Upper lobe of left lung (tissue), 6 donors: ENCODE data around the gene FMNL2. TPM values are rescaled to one million over a fixed set of nuclear protein-coding genes. Genes with fewer than 3 reads are reported as not detected.

Source experiments
- ATAC-seq, 2 donors: fragments of 200-7000 bp; cut with Tn5 transposase; one replicate each; pipeline ENCODE4 v1.9.1; 2022; ENCODE audit warnings: mild to moderate bottlenecking in 2 of 2, moderate library complexity in 2 of 2; ENCODE audit not compliant: low FRiP score in 2 of 2
- DNase-seq, 2 donors: peaks; one replicate each; pipeline ENCODE4 v3.0.0-alpha.2; 2019 to 2020
- H3K27ac ChIP-seq, 4 donors: fragments of 200-600 bp; sonication (generic); one replicate each; pipeline ENCODE4 v1.5.1; 2016 to 2019
- H3K27me3 ChIP-seq, 4 donors: fragments of 200-600 bp; sonication (generic); one replicate each; pipeline ENCODE4 v1.5.1; 2017 to 2019
- H3K36me3 ChIP-seq, 4 donors: fragments of 200-600 bp; sonication (generic); one replicate each; pipeline ENCODE4 v1.5.1; 2016 to 2019
- H3K4me1 ChIP-seq, 4 donors: fragments of 200-600 bp; sonication (generic); one replicate each; pipeline ENCODE4 v1.5.1; 2018 to 2019
- H3K4me3 ChIP-seq, 4 donors: fragments of 200-600 bp; sonication (generic); one replicate each; pipeline ENCODE4 v1.5.1; 2017 to 2019; ENCODE audit warnings: mild to moderate bottlenecking in 2 of 4, moderate library complexity in 1 of 4
- H3K9me3 ChIP-seq, 4 donors: fragments of 200-600 bp; sonication (generic); one replicate each; pipeline ENCODE4 v1.5.1; 2018 to 2019
- CTCF ChIP-seq, 6 experiments: fragments of 450-650 bp in 4 of 6; fragments of 200-600 bp in 2 of 6; sonication (generic) in 2 of 6; IDR thresholded peaks; one replicate each; pipeline ENCODE4 v1.5.1; 2016 to 2019; ENCODE audit warnings: antibody characterized with exemption in 6 of 6
- EP300 ChIP-seq, 4 donors: sonication (generic); formaldehyde crosslinking; IDR thresholded peaks; one replicate each; pipeline ENCODE4 v1.5.1; 2017; ENCODE audit warnings: antibody characterized with exemption in 4 of 4, control low read depth in 2 of 4
- POLR2A ChIP-seq, 4 donors: fragments of 450-650 bp; IDR thresholded peaks; one replicate each; pipeline ENCODE4 v1.5.1; 2016 to 2017; ENCODE audit warnings: antibody characterized with exemption in 4 of 4, mild to moderate bottlenecking in 2 of 4
- POLR2AphosphoS5 ChIP-seq, 2 donors: sonication (generic); formaldehyde crosslinking; IDR thresholded peaks; one replicate each; pipeline ENCODE4 v1.5.1; 2017; ENCODE audit warnings: antibody characterized with exemption in 2 of 2
- WGBS, 2 donors: methylation state at CpG; one replicate each; pipeline ENCODE4 v1.1.5; 2017 to 2018; 5-methylcytosine and 5-hydroxymethylcytosine counted together
- total RNA-seq, 6 donors: library from RNA; depleted of rRNA in 4 of 6; stranded (reverse); fragments of >200 nt in 4 of 6; gene quantifications; one replicate each; pipeline versions ENCODE4 v1.1.0 to v1.2.1, GENCODE V29; 2016 to 2021
- donor health status: DM: no; HTN: no; CAD: no; lungs with moderate emphysema.
- donor health status: DM: no; HTN: yes; CAD: no; lungs with severe emphysema.

FMNL2 gene
- total RNA-seq, 6 donors from 2014 or later = 49.9 to 160 (median 66.9) TPM

- Histone ChIP-seq H3K36me3 (no peaks in the 10 kb centered on the region), H3K9me3 (no peaks in the 10 kb centered on the region), H3K27me3 (no peaks in the 10 kb centered on the region), H3K4me1 (peaks cover 0 to 6% (median 0%) of the 10 kb centered on the region in 4 donors), H3K27ac (no peak overlapping the region), H3K4me3 (no peak overlapping the region)
- TF ChIP-seq CTCF (IDR thresholded peaks at IDR 0.05) (no peak), POLR2AphosphoS5 (IDR thresholded peaks at IDR 0.05) (no peak), EP300 (IDR thresholded peaks at IDR 0.05) (no peak), POLR2A (IDR thresholded peaks at IDR 0.05) (no peak)
- ATAC-seq = no peak
- DNase-seq = no peak
- WGBS, 2 donors = 46 to 48% methylated on average over 2 of the region's 2 CpGs
Observed at GRCh38 chr2:152550386-152550785, 215.4 kb downstream of the FMNL2 start.

GRCh38 chr2:152552888-152553287 lies 217.9 kb downstream of the FMNL2 start:
- ATAC-seq = no peak

GRCh38 chr2:152553518-152553917 lies 218.5 kb downstream of the FMNL2 start:
- H3K27ac ChIP-seq = no peak overlapping the region
- 94 to 100% methylated on average over 1 of the region's 1 CpG for WGBS, 2 donors

More at GRCh38 chr2:152552888-152553287, 217.9 kb downstream of the FMNL2 start:
- Histone ChIP-seq H3K9me3 (no peaks in the 10 kb centered on the region), H3K27ac (no peak overlapping the region), H3K4me3 (no peak overlapping the region), H3K36me3 (no peaks in the 10 kb centered on the region), H3K4me1 (peaks cover 0 to 4% (median 0%) of the 10 kb centered on the region in 4 donors), H3K27me3 (no peaks in the 10 kb centered on the region)
- 90 to 93% methylated on average over 1 of the region's 1 CpG for WGBS, 2 donors
- TF ChIP-seq EP300 (IDR thresholded peaks at IDR 0.05) = no peak
- TF ChIP-seq POLR2A (IDR thresholded peaks at IDR 0.05) = no peak
- no peak for TF ChIP-seq POLR2AphosphoS5 (IDR thresholded peaks at IDR 0.05)
- TF ChIP-seq CTCF (IDR thresholded peaks at IDR 0.05) = no peak
- no peak for DNase-seq

GRCh38 chr2:152555048-152555447 lies 220.1 kb downstream of the FMNL2 start:
- no peak overlapping the region for H3K27ac ChIP-seq
- no peak for TF ChIP-seq POLR2AphosphoS5 (IDR thresholded peaks at IDR 0.05)
- no peak for TF ChIP-seq CTCF (IDR thresholded peaks at IDR 0.05)
- TF ChIP-seq POLR2A (IDR thresholded peaks at IDR 0.05) = no peak
- no peak for TF ChIP-seq EP300 (IDR thresholded peaks at IDR 0.05)
- no peaks in the 10 kb centered on the region for H3K27me3 ChIP-seq
- 84 to 90% methylated on average over 2 of the region's 2 CpGs for WGBS, 2 donors
- no peak for ATAC-seq
- H3K36me3 ChIP-seq = peaks cover 0 to 10% (median 1%) of the 10 kb centered on the region in 4 donors
- DNase-seq = no peak
- H3K4me1 ChIP-seq = no peaks in the 10 kb centered on the region
- no peak overlapping the region for H3K4me3 ChIP-seq
- no peaks in the 10 kb centered on the region for H3K9me3 ChIP-seq

More at GRCh38 chr2:152553518-152553917, 218.5 kb downstream of the FMNL2 start:
- Histone ChIP-seq H3K36me3 (peaks cover 0 to under 1% (median 0%) of the 10 kb centered on the region in 4 donors), H3K4me3 (no peak overlapping the region), H3K27me3 (no peaks in the 10 kb centered on the region), H3K4me1 (no peaks in the 10 kb centered on the region), H3K9me3 (no peaks in the 10 kb centered on the region)
- ATAC-seq = no peak
- no peak for TF ChIP-seq CTCF (IDR thresholded peaks at IDR 0.05)
- DNase-seq = no peak

- Histone ChIP-seq H3K4me1 (no peaks in the 10 kb centered on the region), H3K27me3 (no peaks in the 10 kb centered on the region), H3K36me3 (peaks cover 0 to 17% (median 4%) of the 10 kb centered on the region in 4 donors), H3K4me3 (no peak overlapping the region), H3K9me3 (no peaks in the 10 kb centered on the region), H3K27ac (no peak overlapping the region)
- DNase-seq (no peak), ATAC-seq (no peak)
- WGBS, 2 donors = 90 to 95% methylated on average over 5 of the region's 5 CpGs
- TF ChIP-seq CTCF (IDR thresholded peaks at IDR 0.05) (no peak), POLR2A (IDR thresholded peaks at IDR 0.05) (no peak), POLR2AphosphoS5 (IDR thresholded peaks at IDR 0.05) (no peak), EP300 (IDR thresholded peaks at IDR 0.05) (no peak)
Observed at GRCh38 chr2:152556506-152556905, 221.5 kb downstream of the FMNL2 start.
